ENCODE data around the gene SLC9C2.

GRCh38 chr1:173523329-173523728 lies 79.5 kb downstream of the SLC9C2 start:
- no peak for TF ChIP-seq CTCF (IDR thresholded peaks at IDR 0.05)
- TF ChIP-seq EP300 (IDR thresholded peaks at IDR 0.05): no peak
- no peak for TF ChIP-seq POLR2A (IDR thresholded peaks at IDR 0.05)
